Measurements from ENCODE around the gene ATAD3C. TPM values are rescaled to one million over a fixed set of nuclear protein-coding genes. Genes with fewer than 3 reads are reported as not detected.

The ATAD3C gene
- total and polyA plus RNA-seq, 2 of the 4 experiments (the other 2 are of a cell fraction): not detected

- ChIA-PET POLR2A (ENCODE audit: unreplicated experiment) (no interaction called here), CTCF (no interaction called here)
- peaks cover 4 to 17% of the 10 kb centered on the region in 2 experiments for H3K79me1 ChIP-seq (ENCODE audit: low read depth in 1 of 2, low read length in 2 of 2)
- no peak overlapping the region for H2AK5ac ChIP-seq (ENCODE audit: low read depth, low read length)
- no peak overlapping the region for H4K8ac ChIP-seq (ENCODE audit: low read depth in 2 of 2, low read length in 2 of 2)
- H3K23ac ChIP-seq (ENCODE audit: low read depth, low read length): no peak overlapping the region
- 0 out of 2 replicates have a peak, but pooled peaks cover 6% of the 10 kb centered on the region for H3K9me1 ChIP-seq (ENCODE audit: insufficient read depth, low read length)
- H2AK9ac ChIP-seq (replicated peaks; ENCODE audit: low read depth, low read length, poor library complexity): no peak overlapping the region
- H2BK5ac ChIP-seq (ENCODE audit: low read depth, low read length, poor library complexity, severe bottlenecking): no peak overlapping the region
- H3K18ac ChIP-seq (ENCODE audit: low read depth, low read length): no peak overlapping the region
- no peak overlapping the region for H4K5ac ChIP-seq (ENCODE audit: low read depth, low read length)
- H3K56ac ChIP-seq (ENCODE audit: extremely low read depth, insufficient read depth, low read length): no peak overlapping the region
- H3K9ac ChIP-seq (ENCODE audit: low read depth, low read length): no peak overlapping the region
- ATAC-seq (ENCODE audit: low read depth): no peak
- no peak overlapping the region for H2BK20ac ChIP-seq (ENCODE audit: low read depth, low read length)
- H3K4me2 ChIP-seq (ENCODE audit: low read depth, low read length): no peak overlapping the region
- intact Hi-C loops (cut with micrococcal nuclease): no loop called here
- no peak overlapping the region for H2AFZ ChIP-seq (replicated peaks; ENCODE audit: low read length, poor library complexity)
- no TSS peak for BruUV-seq (replicated peaks)
- peaks cover 48% of the 10 kb centered on the region for H3K36me3 ChIP-seq (ENCODE audit: control insufficient read depth, insufficient read depth, low read length)
- H3K9me3 ChIP-seq (ENCODE audit: control insufficient read depth, insufficient read depth, low read length): no peaks in the 10 kb centered on the region
- no peak overlapping the region for H3K4ac ChIP-seq (ENCODE audit: low read depth, low read length)
- dilution Hi-C loops (cut with HindIII; ENCODE audit: low sequenced_read_pairs, unreplicated experiment): no loop called here
- TF ChIP-seq SMC3 (IDR thresholded peaks at IDR 0.05; ENCODE audit: low read depth, low read length) (no peak), RCOR1 (IDR thresholded peaks at IDR 0.05; ENCODE audit: insufficient replicate concordance, low read length) (no peak), USF2 (IDR thresholded peaks at IDR 0.05; ENCODE audit: low read depth, low read length) (no peak), ELK1 (IDR thresholded peaks at IDR 0.05; ENCODE audit: borderline replicate concordance, low read depth, low read length) (no peak), CEBPB (IDR thresholded peaks at IDR 0.05; ENCODE audit: low read depth, low read length) (no peak), RFX5 (IDR thresholded peaks at IDR 0.05; ENCODE audit: low read depth, low read length) (no peak)
- in situ Hi-C loops (cut with MboI; ENCODE audit: low sequenced_read_pairs): no loop called here
- H3K4me1 ChIP-seq (ENCODE audit: control insufficient read depth, insufficient read depth, low read length): no peaks in the 10 kb centered on the region
- no peak overlapping the region for H3K4me3 ChIP-seq (ENCODE audit: insufficient read depth, low read depth, low read length)
- no peak overlapping the region for H2BK120ac ChIP-seq (ENCODE audit: low read depth, low read length)
- H3K27me3 ChIP-seq (ENCODE audit: control insufficient read depth, insufficient read depth, low read length): no peaks in the 10 kb centered on the region
- no peak overlapping the region for H3K14ac ChIP-seq (replicated peaks; ENCODE audit: low read depth, low read length)
- H4K20me1 ChIP-seq (ENCODE audit: insufficient read depth, low read length): no peaks in the 10 kb centered on the region
- H3K27ac ChIP-seq (ENCODE audit: insufficient read depth, low read length): no peak overlapping the region
- DNase-seq: no peak
- H2BK15ac ChIP-seq (ENCODE audit: low read depth, low read length): no peak overlapping the region
- H4K91ac ChIP-seq (ENCODE audit: insufficient read depth, low read depth, low read length): no peak overlapping the region
- 94% methylated on average over 8 of the region's 16 CpGs; no CpG with 5 or more reads in 1 of the 2 experiments for WGBS, 2 experiments (ENCODE audit: extremely low coverage in 2 of 2, insufficient read length in 1 of 2)
These were observed 34.2 kb downstream of the ATAD3C start for GRCh38 chr1:1483714-1484113.
